HepG2 (cell line): ENCODE data around the gene HSD3B7. TPM values are rescaled to one million over a fixed set of nuclear protein-coding genes. Genes with fewer than 3 reads are reported as not detected.

Experiments used
- ATAC-seq: fragments of 200-7000 bp; cut with Tn5 transposase; 3 replicates; pipeline ENCODE4 v1.9.1; 2020; ENCODE audit warnings: mild to moderate bottlenecking, moderate library complexity
- BruUV-seq: library from RNA; stranded (reverse); fragments of 400-500 nt; replicated peaks from 2 replicates; lab custom pipeline; 2021; lab: Mats Ljungman, UMichigan
- CTCF ChIA-PET: fragments of 300-600 bp; formaldehyde crosslinking; extraction: SDS; loops from one replicate; lab custom pipeline; 2021; ENCODE audit warnings: low total read pairs, inconsistent platforms, low intra/inter-chr PET ratio; lab: Yijun Ruan, JAX
- POLR2A ChIA-PET: fragments of 350-600 bp; sonication (Branson Sonifier 250); formaldehyde crosslinking; loops from one replicate; lab custom pipeline; 2020; ENCODE audit warnings: antibody characterized with exemption, inconsistent platforms; lab: Yijun Ruan, JAX
- DNase-seq: peaks from one replicate; pipeline ENCODE4 v3.0.0-alpha.2; 2015; ENCODE audit warnings: low spot score
- FAIRE-seq: peaks from 3 replicates; lab custom pipeline; 2011; peaks lifted over from hg19 to GRCh38; lab: Jason Lieb, UNC
- H2AFZ ChIP-seq: one replicate; pipeline ENCODE4 v1.6.1; 2011; ENCODE audit warnings: low read length, inconsistent platforms
- H3K27ac ChIP-seq: fragments of 300-600 bp; 3 replicates; pipeline ENCODE4 v1.8.0; 2011; ENCODE audit warnings: mixed run types, mild to moderate bottlenecking, mixed read lengths, low read length, inconsistent platforms; ENCODE audit not compliant: insufficient read depth; ENCODE audit errors: extremely low read length
- H3K27me3 ChIP-seq, 2 experiments: fragments of 200-600 bp in 1 of 2; 2 replicates in 1 of 2; 3 replicates in 1 of 2; pipeline versions ENCODE4 v1.6.0 to v1.8.0; 2011; ENCODE audit warnings: low read length in 2 of 2, mild to moderate bottlenecking in 2 of 2, moderate library complexity in 2 of 2, inconsistent platforms in 1 of 2; ENCODE audit not compliant: insufficient read depth in 2 of 2, control insufficient read depth in 1 of 2
- H3K36me3 ChIP-seq, 2 experiments: fragments of 200-600 bp in 1 of 2; replicated peaks in 1 of 2; 2 replicates in 1 of 2; 3 replicates in 1 of 2; pipeline versions ENCODE4 v1.5.1 to v1.8.0; 2011; ENCODE audit warnings: low read length in 2 of 2, inconsistent platforms in 1 of 2; ENCODE audit not compliant: insufficient read depth in 2 of 2, control insufficient read depth in 1 of 2
- H3K4me1 ChIP-seq: 2 replicates; pipeline ENCODE4 v1.5.1; 2012; ENCODE audit warnings: low read length, inconsistent platforms; ENCODE audit not compliant: insufficient read depth
- H3K4me2 ChIP-seq: 2 replicates; pipeline ENCODE4 v1.6.0; 2011; ENCODE audit warnings: low read depth, low read length, inconsistent platforms
- H3K4me3 ChIP-seq, 3 experiments: fragments of 200-600 bp in 1 of 3; sonication (generic), shearing (Covaris generic) in 1 of 3; replicated peaks in 1 of 3; 2 replicates each; pipeline ENCODE4 v1.5.1; 2011 to 2016; ENCODE audit warnings: low read length in 3 of 3, inconsistent platforms in 2 of 3, low read depth in 2 of 3, mild to moderate bottlenecking in 2 of 3, control low read depth in 1 of 3, mixed read lengths in 1 of 3; ENCODE audit not compliant: insufficient read depth in 1 of 3
- H3K79me2 ChIP-seq: one replicate; pipeline ENCODE4 v1.6.1; 2011; ENCODE audit warnings: low read length, inconsistent platforms; ENCODE audit not compliant: insufficient read depth
- H3K9ac ChIP-seq: 2 replicates; pipeline ENCODE4 v1.6.0; 2011; ENCODE audit warnings: mild to moderate bottlenecking, low read depth, low read length, inconsistent platforms; ENCODE audit not compliant: insufficient read depth
- H3K9me3 ChIP-seq: 2 replicates; pipeline ENCODE4 v1.5.1; 2012; ENCODE audit warnings: mild to moderate bottlenecking, low read length
- H4K20me1 ChIP-seq: 2 replicates; pipeline ENCODE4 v1.6.0; 2011; ENCODE audit warnings: inconsistent platforms, mild to moderate bottlenecking, low read length, moderate library complexity; ENCODE audit not compliant: insufficient read depth
- HES4 ChIP-seq: sonication (generic); formaldehyde crosslinking; IDR thresholded peaks from 2 replicates; pipeline ENCODE4 v1.9.0; 2021; ENCODE audit warnings: mild to moderate bottlenecking, missing genetic modification reagents, borderline replicate concordance
- HNRNPLL ChIP-seq: fragments of 200-400 bp; formaldehyde crosslinking; IDR thresholded peaks from 2 replicates; pipeline ENCODE4 v1.6.1; 2017; ENCODE audit warnings: mild to moderate bottlenecking, low read depth, low read length; ENCODE audit not compliant: poor library complexity, severe bottlenecking
- HOXA5 ChIP-seq: sonication (generic); formaldehyde crosslinking; IDR thresholded peaks from 2 replicates; pipeline ENCODE4 v1.4.0; 2020; ENCODE audit warnings: missing genetic modification reagents
- NFATC3 ChIP-seq: sonication (generic); formaldehyde crosslinking; IDR thresholded peaks from 2 replicates; pipeline ENCODE4 v1.5.1; 2020; ENCODE audit warnings: mild to moderate bottlenecking, missing genetic modification reagents
- SALL1 ChIP-seq: sonication (generic); formaldehyde crosslinking; IDR thresholded peaks from 2 replicates; pipeline ENCODE4 v1.8.0; 2022; ENCODE audit warnings: mild to moderate bottlenecking, missing genetic modification reagents
- SP4 ChIP-seq: sonication (generic); formaldehyde crosslinking; IDR thresholded peaks from 2 replicates; pipeline ENCODE4 v1.8.1; 2023; ENCODE audit warnings: mild to moderate bottlenecking, missing genetic modification reagents
- TEAD3 ChIP-seq: optimal IDR thresholded peaks from 2 replicates; pipeline ENCODE3; 2016; ENCODE audit warnings: borderline replicate concordance
- THAP9 ChIP-seq: sonication (generic); formaldehyde crosslinking; IDR thresholded peaks from 2 replicates; pipeline ENCODE4; 2020; ENCODE audit warnings: missing genetic modification reagents, mild to moderate bottlenecking, borderline replicate concordance
- ZFP1 ChIP-seq: IDR thresholded peaks from 2 replicates; pipeline ENCODE4 v1.6.1; 2016
- ZNF256 ChIP-seq: sonication (generic); formaldehyde crosslinking; conservative IDR thresholded peaks from 2 replicates; pipeline ENCODE4 v1.4.0; 2020; ENCODE audit warnings: missing genetic modification reagents
- ZNF317 ChIP-seq: sonication (generic); formaldehyde crosslinking; IDR thresholded peaks from 2 replicates; pipeline ENCODE4 v1.5.0; 2020; ENCODE audit warnings: mild to moderate bottlenecking, missing genetic modification reagents
- ZNF460 ChIP-seq: sonication (generic); formaldehyde crosslinking; IDR thresholded peaks from 2 replicates; pipeline ENCODE4 v1.5.1; 2020; ENCODE audit warnings: missing genetic modification reagents, mild to moderate bottlenecking, borderline replicate concordance
- ZNF605 ChIP-seq: sonication (generic); formaldehyde crosslinking; IDR thresholded peaks from 2 replicates; pipeline ENCODE4 v1.8.0; 2022; ENCODE audit warnings: mild to moderate bottlenecking, missing genetic modification reagents
- ZNF772 ChIP-seq: sonication (generic); formaldehyde crosslinking; IDR thresholded peaks from 2 replicates; pipeline ENCODE4 v1.5.0; 2020; ENCODE audit warnings: mild to moderate bottlenecking, missing genetic modification reagents
- ZSCAN30 ChIP-seq: sonication (generic); formaldehyde crosslinking; IDR thresholded peaks from 2 replicates; pipeline ENCODE4 v1.5.0; 2020; ENCODE audit warnings: mild to moderate bottlenecking, missing genetic modification reagents
- WGBS: methylation state at CpG from one replicate; pipeline ENCODE4 v1.1.6; 2017; ENCODE audit warnings: low lambda C conversion rate; 5-methylcytosine and 5-hydroxymethylcytosine counted together
- in situ Hi-C: cut with HindIII; loops from 2 replicates; pipeline ENCODE4 v1.10.0; 2017; ENCODE audit warnings: low pct_unique_long_range_greater_than_20kb; ENCODE audit not compliant: extremely low pct_ligation_motif_present
- intact Hi-C: fragments of 100-400 bp; cut with micrococcal nuclease; formaldehyde crosslinking; loops from one replicate; pipeline ENCODE4 v1.10.0; 2022; ENCODE audit not compliant: unreplicated experiment
- polyA plus RNA-seq, 8 experiments: library from polyadenylated mRNA; depleted of rRNA in 3 of 8; stranded (reverse) in 7 of 8; unstranded in 1 of 8; fragments of >200 nt; fragmentation: Illumina TruSeq in 4 of 8; extraction: Trizol in 4 of 8; gene quantifications; 2 replicates each; pipeline versions ENCODE4 v1.2.1 to v1.2.3, GENCODE V29; 2011 to 2016; ENCODE audit warnings: low read depth in 4 of 8, missing spikeins in 1 of 8, mixed read lengths in 1 of 8; ENCODE audit not compliant: insufficient read depth in 1 of 8
- total RNA-seq, 5 experiments: library from RNA; depleted of rRNA; stranded (reverse); fragments of >200 nt; fragmentation: Illumina TruSeq; extraction: Trizol; gene quantifications; 2 replicates each; pipeline ENCODE4 v1.2.3, GENCODE V29; 2016; ENCODE audit warnings: low read depth in 1 of 5
- TF ChIP-seq, protein P1 (sequence below): IDR thresholded peaks from 2 replicates; pipeline ENCODE4 v1.6.1; 2016; ENCODE audit warnings: low read depth, borderline replicate concordance
- TF ChIP-seq, protein P2 (sequence below): sonication (generic); formaldehyde crosslinking; IDR thresholded peaks from 2 replicates; pipeline ENCODE4 v1.4.0; 2020; ENCODE audit warnings: missing genetic modification reagents; ENCODE audit errors: not compliant biosample characterization
- TF ChIP-seq, protein P3 (sequence below): sonication (generic); formaldehyde crosslinking; IDR thresholded peaks from 2 replicates; pipeline ENCODE4 v1.4.0; 2020; ENCODE audit warnings: missing genetic modification reagents, borderline replicate concordance

Gene HSD3B7
- total and polyA plus RNA-seq, 2 of the 13 experiments (the other 11 are each of a cell fraction or from before 2014, with no cell fraction given), result 32.9 to 69.7 TPM

DNA sequence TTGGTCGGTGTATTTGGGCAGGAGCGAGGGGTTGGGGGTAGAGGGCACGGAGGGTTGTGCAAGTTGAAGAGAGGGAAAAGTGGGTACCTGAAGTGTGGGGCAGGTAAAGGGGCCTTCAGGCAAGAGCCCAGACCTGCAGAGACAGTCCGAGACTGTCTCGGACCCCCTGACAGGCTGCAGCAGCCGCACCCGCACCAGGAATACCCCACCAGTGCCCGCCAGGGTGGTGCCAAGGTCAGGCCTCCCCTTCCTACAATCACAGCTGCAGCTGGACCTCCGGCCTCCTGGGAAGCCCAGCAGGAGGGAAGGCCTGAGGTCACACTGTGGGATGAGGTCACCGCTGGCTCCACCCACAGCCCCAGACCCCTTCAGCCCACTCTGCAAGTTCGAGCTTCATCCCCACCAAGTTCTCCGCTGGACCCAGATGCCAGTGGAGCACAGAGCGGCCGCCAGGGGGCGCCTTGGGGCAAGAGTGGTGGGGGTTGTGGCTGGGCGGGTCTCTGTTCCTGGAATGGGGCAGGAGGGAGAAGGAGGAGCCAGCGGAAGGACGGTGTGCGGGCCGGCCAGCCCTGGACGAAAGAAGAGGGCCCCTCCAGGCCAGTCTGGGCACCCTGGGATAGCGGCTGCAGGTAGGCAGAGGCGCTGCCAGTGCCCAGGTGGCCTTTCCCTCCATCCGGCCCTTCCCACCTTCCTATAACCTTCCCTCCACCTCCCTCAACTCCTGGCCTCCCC, at the start of gene HSD3B7 (continued):
- no peak for TF ChIP-seq THAP9 (CRISPR knock-in tag)
- TF ChIP-seq HNRNPLL, result peak; percentile 52
- TF ChIP-seq ZNF772 (CRISPR knock-in tag), result 0 out of 2 replicates have a peak, but pooled peaks have one; percentile 95
- TF ChIP-seq ZNF317, result 0 out of 2 replicates have a peak, but pooled peaks have one; percentile 34
- TF ChIP-seq, protein P1, sequence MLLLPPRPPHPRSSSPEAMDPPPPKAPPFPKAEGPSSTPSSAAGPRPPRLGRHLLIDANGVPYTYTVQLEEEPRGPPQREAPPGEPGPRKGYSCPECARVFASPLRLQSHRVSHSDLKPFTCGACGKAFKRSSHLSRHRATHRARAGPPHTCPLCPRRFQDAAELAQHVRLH, result peak; percentile 74; the same call in 1 of the 2 replicates

DNA sequence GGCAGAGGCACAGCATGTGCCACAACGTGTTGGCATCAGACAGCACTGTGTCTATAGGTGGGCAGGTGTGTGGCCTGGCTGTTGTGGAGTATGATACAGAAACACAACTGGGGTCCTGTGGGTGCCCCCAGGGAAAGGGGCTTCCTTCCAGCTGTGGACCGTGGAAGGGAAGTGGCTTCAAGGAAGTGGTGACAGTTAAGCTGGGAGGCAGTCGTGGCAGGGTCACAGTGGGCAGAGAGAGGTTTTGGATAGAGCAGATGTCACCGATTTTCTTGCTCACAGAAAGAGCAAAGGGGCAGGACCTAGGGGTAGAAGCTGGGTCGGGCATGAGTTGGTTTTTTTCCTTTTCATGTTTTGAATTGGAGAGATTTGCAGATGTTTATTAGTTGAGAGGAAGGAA, 47.3 kb upstream of the HSD3B7 start:
- FAIRE-seq (no peak), ATAC-seq (no peak)
- ChIA-PET POLR2A (interaction anchor here (0.7 kb wide), 1 partner anchor 12 kb away, joined by 3 read pairs; no protein-coding TSS in a partner anchor), CTCF (no interaction called here)
- intact Hi-C loops, result no loop called here
- H3K4me3 ChIP-seq, result no peak overlapping the region
- BruUV-seq, result no TSS peak
- H3K79me2 ChIP-seq, result no peaks in the 10 kb centered on the region
- in situ Hi-C loops, result no loop called here
- no peak overlapping the region for H2AFZ ChIP-seq
- peaks cover 10 to 14% of the 10 kb centered on the region in 2 experiments; a peak in 3 of 5 replicates for H3K36me3 ChIP-seq
- H4K20me1 ChIP-seq, result no peaks in the 10 kb centered on the region
- no peaks in the 10 kb centered on the region for H3K9me3 ChIP-seq
- H3K9ac ChIP-seq, result no peak overlapping the region
- H3K27me3 ChIP-seq, result no peaks in the 10 kb centered on the region
- TF ChIP-seq ZSCAN30, result no peak
- TF ChIP-seq TEAD3 (CRISPR knock-in tag), result no peak
- TF ChIP-seq SALL1, result no peak
- TF ChIP-seq, protein P2, sequence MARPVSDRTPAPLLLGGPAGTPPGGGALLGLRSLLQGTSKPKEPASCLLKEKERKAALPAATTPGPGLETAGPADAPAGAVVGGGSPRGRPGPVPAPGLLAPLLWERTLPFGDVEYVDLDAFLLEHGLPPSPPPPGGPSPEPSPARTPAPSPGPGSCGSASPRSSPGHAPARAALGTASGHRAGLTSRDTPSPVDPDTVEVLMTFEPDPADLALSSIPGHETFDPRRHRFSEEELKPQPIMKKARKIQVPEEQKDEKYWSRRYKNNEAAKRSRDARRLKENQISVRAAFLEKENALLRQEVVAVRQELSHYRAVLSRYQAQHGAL (CRISPR knock-in tag), result no peak
- no peak for TF ChIP-seq NFATC3 (CRISPR knock-in tag)
- TF ChIP-seq SP4 (CRISPR knock-in tag), result no peak
- no peak for TF ChIP-seq HOXA5 (CRISPR knock-in tag)
- no peak for TF ChIP-seq HES4 (CRISPR knock-in tag)
- no peak for TF ChIP-seq ZFP1 (CRISPR knock-in tag)
- TF ChIP-seq ZNF460 (CRISPR knock-in tag), result no peak
- TF ChIP-seq, protein P3, sequence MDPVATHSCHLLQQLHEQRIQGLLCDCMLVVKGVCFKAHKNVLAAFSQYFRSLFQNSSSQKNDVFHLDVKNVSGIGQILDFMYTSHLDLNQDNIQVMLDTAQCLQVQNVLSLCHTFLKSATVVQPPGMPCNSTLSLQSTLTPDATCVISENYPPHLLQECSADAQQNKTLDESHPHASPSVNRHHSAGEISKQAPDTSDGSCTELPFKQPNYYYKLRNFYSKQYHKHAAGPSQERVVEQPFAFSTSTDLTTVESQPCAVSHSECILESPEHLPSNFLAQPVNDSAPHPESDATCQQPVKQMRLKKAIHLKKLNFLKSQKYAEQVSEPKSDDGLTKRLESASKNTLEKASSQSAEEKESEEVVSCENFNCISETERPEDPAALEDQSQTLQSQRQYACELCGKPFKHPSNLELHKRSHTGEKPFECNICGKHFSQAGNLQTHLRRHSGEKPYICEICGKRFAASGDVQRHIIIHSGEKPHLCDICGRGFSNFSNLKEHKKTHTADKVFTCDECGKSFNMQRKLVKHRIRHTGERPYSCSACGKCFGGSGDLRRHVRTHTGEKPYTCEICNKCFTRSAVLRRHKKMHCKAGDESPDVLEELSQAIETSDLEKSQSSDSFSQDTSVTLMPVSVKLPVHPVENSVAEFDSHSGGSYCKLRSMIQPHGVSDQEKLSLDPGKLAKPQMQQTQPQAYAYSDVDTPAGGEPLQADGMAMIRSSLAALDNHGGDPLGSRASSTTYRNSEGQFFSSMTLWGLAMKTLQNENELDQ, result no peak
- TF ChIP-seq ZNF605, result no peak
- no peak for TF ChIP-seq ZNF256
- TF ChIP-seq, all 625 proteins: peak for 0
- whole genome bisulfite sequencing, result 84% methylated on average over 5 of the region's 5 CpGs
- no peak overlapping the region for H3K4me2 ChIP-seq
- H3K4me1 ChIP-seq, result peaks cover 14% of the 10 kb centered on the region
- H3K27ac ChIP-seq, result no peak overlapping the region
- DNase-seq, result no peak
